HFFc6 (cell line): Measurements from ENCODE around the gene USP43. TPM values are rescaled to one million over a fixed set of nuclear protein-coding genes. Genes with fewer than 3 reads are reported as not detected.
"Not testable (repeated sequence)": the region's sequence is repeated elsewhere in the genome, so short reads cannot be mapped to it uniquely, and the experiment has no call there.

ENCODE experiments used
- DNase-seq: peaks from one replicate; pipeline ENCODE4 v3.0.0-alpha.2; 2018
- H3K27ac Mint-ChIP-seq: 2 replicates; pipeline ENCODE4 v1.8.0; 2020; ENCODE audit warnings: mild to moderate bottlenecking, mixed read lengths
- H3K27me3 Mint-ChIP-seq: 2 replicates; pipeline ENCODE4 v1.8.0; 2021; ENCODE audit warnings: mild to moderate bottlenecking, moderate library complexity, mixed read lengths; ENCODE audit not compliant: insufficient read depth
- H3K36me3 Mint-ChIP-seq: 2 replicates; pipeline ENCODE4 v1.8.0; 2021; ENCODE audit warnings: low read depth, mixed read lengths
- H3K4me1 Mint-ChIP-seq: 2 replicates; pipeline ENCODE4 v1.8.0; 2020; ENCODE audit warnings: low read depth, mixed read lengths
- H3K4me3 Mint-ChIP-seq: 2 replicates; pipeline ENCODE4 v1.8.0; 2020; ENCODE audit warnings: mild to moderate bottlenecking, moderate library complexity, mixed read lengths
- H3K9me3 Mint-ChIP-seq: 2 replicates; pipeline ENCODE4 v1.8.0; 2020; ENCODE audit warnings: mild to moderate bottlenecking, mixed read lengths
- long read RNA-seq: library from polyadenylated mRNA; unstranded; transcript quantifications from one replicate; pipeline ENCODE4 v2.0.0, GENCODE V29; 2019
- total RNA-seq, 6 experiments: library from RNA; stranded (reverse); fragmentation: NEBNext Ultra II Directional; extraction: Animal tissue kit (Norgen Biotek cat#: 25700); gene quantifications; 2 replicates in 1 of 6; 3 replicates in 5 of 6; pipeline ENCODE4 v1.2.3, GENCODE V29; 2021
- TF ChIP-seq, protein P1 (sequence below): fragments of 200-600 bp; sonication (generic); IDR thresholded peaks from 2 replicates; pipeline ENCODE4 v1.5.0; 2021; ENCODE audit warnings: antibody characterized with exemption, mild to moderate bottlenecking

USP43 gene, protein sequence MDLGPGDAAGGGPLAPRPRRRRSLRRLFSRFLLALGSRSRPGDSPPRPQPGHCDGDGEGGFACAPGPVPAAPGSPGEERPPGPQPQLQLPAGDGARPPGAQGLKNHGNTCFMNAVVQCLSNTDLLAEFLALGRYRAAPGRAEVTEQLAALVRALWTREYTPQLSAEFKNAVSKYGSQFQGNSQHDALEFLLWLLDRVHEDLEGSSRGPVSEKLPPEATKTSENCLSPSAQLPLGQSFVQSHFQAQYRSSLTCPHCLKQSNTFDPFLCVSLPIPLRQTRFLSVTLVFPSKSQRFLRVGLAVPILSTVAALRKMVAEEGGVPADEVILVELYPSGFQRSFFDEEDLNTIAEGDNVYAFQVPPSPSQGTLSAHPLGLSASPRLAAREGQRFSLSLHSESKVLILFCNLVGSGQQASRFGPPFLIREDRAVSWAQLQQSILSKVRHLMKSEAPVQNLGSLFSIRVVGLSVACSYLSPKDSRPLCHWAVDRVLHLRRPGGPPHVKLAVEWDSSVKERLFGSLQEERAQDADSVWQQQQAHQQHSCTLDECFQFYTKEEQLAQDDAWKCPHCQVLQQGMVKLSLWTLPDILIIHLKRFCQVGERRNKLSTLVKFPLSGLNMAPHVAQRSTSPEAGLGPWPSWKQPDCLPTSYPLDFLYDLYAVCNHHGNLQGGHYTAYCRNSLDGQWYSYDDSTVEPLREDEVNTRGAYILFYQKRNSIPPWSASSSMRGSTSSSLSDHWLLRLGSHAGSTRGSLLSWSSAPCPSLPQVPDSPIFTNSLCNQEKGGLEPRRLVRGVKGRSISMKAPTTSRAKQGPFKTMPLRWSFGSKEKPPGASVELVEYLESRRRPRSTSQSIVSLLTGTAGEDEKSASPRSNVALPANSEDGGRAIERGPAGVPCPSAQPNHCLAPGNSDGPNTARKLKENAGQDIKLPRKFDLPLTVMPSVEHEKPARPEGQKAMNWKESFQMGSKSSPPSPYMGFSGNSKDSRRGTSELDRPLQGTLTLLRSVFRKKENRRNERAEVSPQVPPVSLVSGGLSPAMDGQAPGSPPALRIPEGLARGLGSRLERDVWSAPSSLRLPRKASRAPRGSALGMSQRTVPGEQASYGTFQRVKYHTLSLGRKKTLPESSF
- under 1 TPM in 1 of 6 experiments, not detected in 5; 0.09 TPM for total RNA-seq
- long read RNA-seq: 0 reads

DNA sequence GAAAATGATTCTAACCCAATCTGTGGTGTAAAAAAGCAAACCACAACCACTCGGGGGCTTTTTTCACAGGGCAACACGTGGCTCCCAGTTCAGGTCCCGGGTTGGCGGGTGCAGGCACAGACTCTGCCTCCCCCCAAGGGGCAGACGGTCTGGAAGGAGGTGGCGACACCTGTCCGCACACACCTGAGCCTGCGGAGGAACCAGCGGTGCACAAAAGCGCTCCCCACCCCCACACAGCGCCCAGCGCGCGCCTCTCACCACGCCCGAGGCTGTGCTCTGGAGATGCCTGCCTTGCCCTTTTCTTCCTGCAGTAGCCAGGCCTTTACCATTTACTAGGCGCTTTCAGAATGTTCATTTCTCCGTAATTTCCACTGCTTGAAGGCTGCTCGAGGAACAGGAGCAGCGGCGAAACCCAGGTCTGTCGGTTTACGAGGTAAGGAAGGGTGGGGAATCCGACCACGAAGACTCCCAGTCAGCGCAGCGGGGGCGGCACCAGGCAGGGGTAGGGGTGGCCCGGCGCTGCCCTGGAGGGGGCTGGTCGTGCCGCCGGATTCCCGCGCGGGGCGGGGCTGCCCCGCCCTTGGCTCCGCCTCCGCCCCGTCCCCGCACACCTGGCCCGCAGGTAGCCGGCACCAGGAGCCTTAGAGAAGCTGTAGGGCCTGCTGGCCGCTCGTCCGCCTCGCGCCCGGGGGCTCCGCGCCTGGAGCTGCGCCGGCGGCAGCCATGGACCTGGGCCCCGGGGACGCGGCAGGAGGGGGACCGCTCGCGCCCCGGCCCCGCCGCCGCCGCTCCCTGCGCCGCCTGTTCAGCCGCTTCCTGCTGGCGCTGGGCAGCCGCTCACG is at the start of gene USP43:
Gene USP43 (plus strand): TSS at position 608 of the 842 bp plus-strand sequence. CDS start 116 bp downstream, at position 724.
- DNase-seq: no peak
- H3K9me3 Mint-ChIP-seq: peaks cover 14% of the 10 kb centered on the region
- no peak within 1 kb of the TSS for H3K27ac Mint-ChIP-seq
- TF ChIP-seq, protein P1, sequence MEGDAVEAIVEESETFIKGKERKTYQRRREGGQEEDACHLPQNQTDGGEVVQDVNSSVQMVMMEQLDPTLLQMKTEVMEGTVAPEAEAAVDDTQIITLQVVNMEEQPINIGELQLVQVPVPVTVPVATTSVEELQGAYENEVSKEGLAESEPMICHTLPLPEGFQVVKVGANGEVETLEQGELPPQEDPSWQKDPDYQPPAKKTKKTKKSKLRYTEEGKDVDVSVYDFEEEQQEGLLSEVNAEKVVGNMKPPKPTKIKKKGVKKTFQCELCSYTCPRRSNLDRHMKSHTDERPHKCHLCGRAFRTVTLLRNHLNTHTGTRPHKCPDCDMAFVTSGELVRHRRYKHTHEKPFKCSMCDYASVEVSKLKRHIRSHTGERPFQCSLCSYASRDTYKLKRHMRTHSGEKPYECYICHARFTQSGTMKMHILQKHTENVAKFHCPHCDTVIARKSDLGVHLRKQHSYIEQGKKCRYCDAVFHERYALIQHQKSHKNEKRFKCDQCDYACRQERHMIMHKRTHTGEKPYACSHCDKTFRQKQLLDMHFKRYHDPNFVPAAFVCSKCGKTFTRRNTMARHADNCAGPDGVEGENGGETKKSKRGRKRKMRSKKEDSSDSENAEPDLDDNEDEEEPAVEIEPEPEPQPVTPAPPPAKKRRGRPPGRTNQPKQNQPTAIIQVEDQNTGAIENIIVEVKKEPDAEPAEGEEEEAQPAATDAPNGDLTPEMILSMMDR: no peak
- peaks cover 5% of the 10 kb centered on the region for H3K36me3 Mint-ChIP-seq
- H3K4me1 Mint-ChIP-seq: peaks cover 12% of the 10 kb centered on the region
- peak within 1 kb of the TSS; percentile 62; the same call in 1 of the 2 replicates for H3K4me3 Mint-ChIP-seq
- peaks cover 4% of the 10 kb centered on the region for H3K27me3 Mint-ChIP-seq

DNA sequence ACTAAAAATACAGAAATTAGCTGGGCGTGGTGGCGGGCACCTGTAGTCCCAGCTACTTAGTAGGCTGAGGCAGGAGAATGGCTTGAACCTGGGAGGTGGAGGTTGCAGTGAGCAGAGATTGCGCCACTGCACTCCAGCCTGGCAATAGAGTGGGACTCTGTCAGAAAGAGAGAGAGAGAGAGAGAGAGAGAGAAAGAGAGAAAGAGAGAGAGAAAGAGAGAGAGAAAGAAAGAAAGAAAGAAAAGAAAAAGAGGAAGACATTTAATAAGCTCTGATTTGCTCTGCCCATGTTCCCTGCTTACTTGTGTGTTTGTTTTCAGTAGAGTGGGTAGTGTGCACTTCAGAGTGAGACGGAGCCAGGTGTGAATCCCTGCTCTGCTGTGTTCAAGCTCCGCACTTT is 47.7 kb upstream of the USP43 start:
- not testable (repeated sequence) for H3K9me3 Mint-ChIP-seq, H3K27me3 Mint-ChIP-seq, H3K36me3 Mint-ChIP-seq, H3K27ac Mint-ChIP-seq, DNase-seq, H3K4me1 Mint-ChIP-seq, H3K4me3 Mint-ChIP-seq

DNA sequence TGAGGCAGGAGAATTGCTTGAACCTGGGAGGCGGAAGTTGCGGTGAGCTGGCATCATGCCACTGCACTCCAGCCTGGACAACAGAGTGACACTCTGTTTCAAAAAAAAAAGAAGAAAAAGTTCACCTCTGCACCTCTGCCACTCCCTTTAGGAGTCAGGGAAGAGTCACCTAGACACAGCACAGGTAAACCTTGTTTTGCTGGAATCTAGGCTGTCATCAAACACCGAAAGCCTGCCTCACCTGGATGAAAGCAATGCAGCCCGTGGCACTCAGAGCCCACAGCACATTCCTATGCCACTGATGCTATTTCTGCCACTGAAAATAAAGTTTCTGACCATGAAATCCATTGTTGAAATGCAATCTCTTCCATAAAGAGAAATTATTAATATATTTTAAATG is 46.7 kb upstream of the USP43 start:
- TF ChIP-seq, protein P1: no peak
- no peaks in the 10 kb centered on the region for H3K4me1 Mint-ChIP-seq

DNA sequence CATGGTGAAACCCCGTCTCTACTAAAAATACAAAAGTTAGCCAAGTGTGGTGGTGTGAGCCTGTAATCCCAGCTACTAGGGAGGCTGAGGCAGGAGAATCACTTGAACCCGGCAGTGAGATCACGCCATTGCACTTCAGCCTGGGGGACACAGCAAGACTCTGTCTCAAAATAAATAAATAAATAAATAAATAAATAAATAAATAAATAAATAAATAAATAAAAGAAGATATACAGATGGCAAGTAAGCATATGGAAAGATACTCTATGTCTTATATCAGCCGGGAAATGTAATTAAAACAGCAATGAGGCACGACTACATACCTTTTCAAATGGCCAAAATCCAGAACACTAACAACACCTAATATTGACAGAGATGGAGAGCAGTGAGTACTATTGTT is 40.7 kb upstream of the USP43 start:
- not testable (repeated sequence) for H3K4me3 Mint-ChIP-seq, H3K4me1 Mint-ChIP-seq, DNase-seq, H3K27ac Mint-ChIP-seq, H3K27me3 Mint-ChIP-seq, H3K36me3 Mint-ChIP-seq
- H3K9me3 Mint-ChIP-seq: peaks cover 18% of the 10 kb centered on the region; the same call in 1 of the 2 replicates

More for the DNA sequence above, 46.7 kb upstream of the USP43 start:
- no peak overlapping the region for H3K4me3 Mint-ChIP-seq
- peaks cover 4% of the 10 kb centered on the region; the same call in 1 of the 2 replicates for H3K9me3 Mint-ChIP-seq
- peaks cover 4% of the 10 kb centered on the region; the same call in 1 of the 2 replicates for H3K27me3 Mint-ChIP-seq
- no peak for DNase-seq
- no peak overlapping the region for H3K27ac Mint-ChIP-seq
- H3K36me3 Mint-ChIP-seq: no peaks in the 10 kb centered on the region

DNA sequence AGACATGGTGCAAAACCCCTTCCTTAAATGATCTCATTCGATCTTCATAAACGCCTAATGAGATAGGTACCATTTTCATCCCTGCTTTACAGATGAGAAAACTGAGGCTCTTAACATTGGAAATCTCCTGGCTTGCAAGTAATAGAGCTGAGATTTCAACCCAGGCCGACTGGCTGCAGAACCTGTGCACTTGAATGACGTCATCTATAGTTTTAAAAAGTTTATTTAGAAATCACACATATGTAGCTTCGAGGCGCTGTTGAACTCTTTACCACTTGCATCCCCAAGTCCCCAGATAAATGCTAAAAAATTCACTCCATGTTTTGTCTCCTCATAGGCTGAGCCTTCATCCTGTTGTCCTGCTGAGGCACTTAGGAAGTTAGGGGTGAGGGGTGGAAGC is 38.9 kb upstream of the USP43 start:
- peaks cover 18% of the 10 kb centered on the region; the same call in 1 of the 2 replicates for H3K9me3 Mint-ChIP-seq
- peaks cover 5% of the 10 kb centered on the region; the same call in 1 of the 2 replicates for H3K36me3 Mint-ChIP-seq
- no peaks in the 10 kb centered on the region for H3K4me1 Mint-ChIP-seq
- TF ChIP-seq, protein P1: no peak
- H3K27me3 Mint-ChIP-seq: no peaks in the 10 kb centered on the region
- no peak for DNase-seq
- H3K4me3 Mint-ChIP-seq: no peak overlapping the region
- H3K27ac Mint-ChIP-seq: no peak overlapping the region

DNA sequence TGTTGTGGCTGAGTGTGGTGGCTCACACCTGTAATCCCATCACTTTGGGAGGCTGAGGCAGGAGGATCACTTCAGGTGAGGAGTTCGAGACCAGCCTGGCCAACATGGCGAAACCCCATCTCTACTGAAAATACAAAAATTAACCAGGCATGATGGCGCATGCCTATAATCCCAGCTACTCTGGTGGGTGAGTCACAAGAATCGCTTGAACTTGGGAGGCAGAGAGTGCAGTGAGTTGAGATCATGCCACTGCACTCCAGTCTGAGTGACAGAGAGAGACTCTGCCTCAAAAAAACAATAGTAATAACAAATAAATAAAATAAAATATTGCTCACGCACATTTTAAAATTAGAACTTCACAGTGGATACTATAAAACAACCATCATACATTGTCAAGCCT is 38.3 kb upstream of the USP43 start:
- H3K27me3 Mint-ChIP-seq, H3K36me3 Mint-ChIP-seq, DNase-seq, H3K4me1 Mint-ChIP-seq, H3K4me3 Mint-ChIP-seq, H3K27ac Mint-ChIP-seq: not testable (repeated sequence)
- peaks cover 18% of the 10 kb centered on the region; the same call in 1 of the 2 replicates for H3K9me3 Mint-ChIP-seq
